Measurements from ENCODE around the gene RNF144A. TPM values are rescaled to one million over a fixed set of nuclear protein-coding genes. Genes with fewer than 3 reads are reported as not detected.
A peak's percentile ranks its signal among the peaks of the same experiment; 100 is the strongest.
"Not testable (repeated sequence)": the region's sequence is repeated elsewhere in the genome, so short reads cannot be mapped to it uniquely, and the experiment has no call there.

Gene RNF144A
- total and polyA plus RNA-seq, 2 experiments from 2014 or later: 6.3 to 24.1 TPM

GRCh38 chr2:6893876-6894482 lies 23.2 kb upstream of the RNF144A start:
- H3K9me3 ChIP-seq (ENCODE audit: low read depth): no peaks in the 10 kb centered on the region
- H3K27ac ChIP-seq: no peak overlapping the region
- no peaks in the 10 kb centered on the region for H3K36me3 ChIP-seq
- H3K4me3 ChIP-seq: no peak overlapping the region
- no peak for TF ChIP-seq CTCF (IDR thresholded peaks at IDR 0.05; ENCODE audit: low read depth, low read length)
- no peaks in the 10 kb centered on the region for H3K4me1 ChIP-seq (ENCODE audit: low read depth)
- DNase-seq (ENCODE audit: low read depth in 1 of 2, low spot score in 1 of 2): no peak
- no peaks in the 10 kb centered on the region for H3K27me3 ChIP-seq

- H3K9me3 ChIP-seq (ENCODE audit: low read depth): no peaks in the 10 kb centered on the region
These were observed 20.1 kb upstream of the RNF144A start for GRCh38 chr2:6896930-6897759.

GRCh38 chr2:6902581-6902980 lies 14.6 kb upstream of the RNF144A start:
- H3K4me1 ChIP-seq (ENCODE audit: low read depth); H3K27me3 ChIP-seq; DNase-seq (ENCODE audit: low read depth in 1 of 2, low spot score in 1 of 2); H3K27ac ChIP-seq; H3K36me3 ChIP-seq; H3K9me3 ChIP-seq (ENCODE audit: low read depth); H3K4me3 ChIP-seq: not testable (repeated sequence)

More at GRCh38 chr2:6896930-6897759, 20.1 kb upstream of the RNF144A start:
- no peak overlapping the region for H3K4me3 ChIP-seq
- TF ChIP-seq CTCF (IDR thresholded peaks at IDR 0.05; ENCODE audit: low read depth, low read length): peak; percentile 57
- H3K27me3 ChIP-seq: no peaks in the 10 kb centered on the region
- DNase-seq (ENCODE audit: low read depth in 1 of 2, low spot score in 1 of 2): peak; percentile 36 to 65
- no peaks in the 10 kb centered on the region for H3K4me1 ChIP-seq (ENCODE audit: low read depth)
- H3K27ac ChIP-seq: no peak overlapping the region
- H3K36me3 ChIP-seq: no peaks in the 10 kb centered on the region

GRCh38 chr2:6905668-6906067 lies 11.5 kb upstream of the RNF144A start:
- Histone ChIP-seq H3K4me1 (ENCODE audit: low read depth) (no peaks in the 10 kb centered on the region), H3K9me3 (ENCODE audit: low read depth) (no peaks in the 10 kb centered on the region), H3K27me3 (no peaks in the 10 kb centered on the region), H3K4me3 (no peak overlapping the region), H3K36me3 (no peaks in the 10 kb centered on the region), H3K27ac (no peak overlapping the region)
- no peak for DNase-seq (ENCODE audit: low read depth in 1 of 2, low spot score in 1 of 2)
- no peak for TF ChIP-seq CTCF (IDR thresholded peaks at IDR 0.05; ENCODE audit: low read depth, low read length)

GRCh38 chr2:6906165-6906741 lies 11.0 kb upstream of the RNF144A start:
- H3K4me3 ChIP-seq: no peak overlapping the region
- DNase-seq (ENCODE audit: low read depth in 1 of 2, low spot score in 1 of 2): no peak
- H3K36me3 ChIP-seq: no peaks in the 10 kb centered on the region
- H3K4me1 ChIP-seq (ENCODE audit: low read depth): no peaks in the 10 kb centered on the region
- no peaks in the 10 kb centered on the region for H3K27me3 ChIP-seq
- H3K9me3 ChIP-seq (ENCODE audit: low read depth): no peaks in the 10 kb centered on the region
- no peak for TF ChIP-seq CTCF (IDR thresholded peaks at IDR 0.05; ENCODE audit: low read depth, low read length)
- no peak overlapping the region for H3K27ac ChIP-seq

- H3K27me3 ChIP-seq: no peaks in the 10 kb centered on the region
- H3K27ac ChIP-seq: no peak overlapping the region
- no peak for DNase-seq (ENCODE audit: low read depth in 1 of 2, low spot score in 1 of 2)
- no peaks in the 10 kb centered on the region for H3K4me1 ChIP-seq (ENCODE audit: low read depth)
- H3K4me3 ChIP-seq: no peak overlapping the region
- no peaks in the 10 kb centered on the region for H3K36me3 ChIP-seq
- TF ChIP-seq CTCF (IDR thresholded peaks at IDR 0.05; ENCODE audit: low read depth, low read length): no peak
- no peaks in the 10 kb centered on the region for H3K9me3 ChIP-seq (ENCODE audit: low read depth)
These were observed 8.9 kb upstream of the RNF144A start for GRCh38 chr2:6908291-6908690.
